Urinary bladder (tissue), 4 donors: ENCODE data around the gene SNN. TPM values are rescaled to one million over a fixed set of nuclear protein-coding genes. Genes with fewer than 3 reads are reported as not detected.
A peak's percentile ranks its signal among the peaks of the same experiment; 100 is the strongest.

Source experiments
- DNase-seq: peaks from one replicate; pipeline ENCODE4 v3.0.0-alpha.2; 2015; ENCODE audit errors: extremely low spot score
- H3K27ac ChIP-seq: one replicate; pipeline ENCODE4 v1.5.1; 2013; ENCODE audit warnings: low read depth, mild to moderate bottlenecking, moderate library complexity
- H3K36me3 ChIP-seq: one replicate; pipeline ENCODE4 v1.6.1; 2013; ENCODE audit warnings: mild to moderate bottlenecking, moderate library complexity; ENCODE audit not compliant: insufficient read depth
- H3K4me1 ChIP-seq: one replicate; pipeline ENCODE4 v1.6.1; 2013; ENCODE audit warnings: mild to moderate bottlenecking, moderate library complexity; ENCODE audit not compliant: insufficient read depth
- H3K4me3 ChIP-seq: one replicate; pipeline ENCODE4 v1.5.1; 2013; ENCODE audit warnings: low read depth, low read length
- WGBS: extraction: QIAGEN DNeasy Blood & Tissue Kit; methylation state at CpG from one replicate; pipeline ENCODE4 v1.1.7; 2013; 5-methylcytosine and 5-hydroxymethylcytosine counted together
- polyA plus RNA-seq: library from polyadenylated mRNA; stranded (reverse); fragments of 200-250 nt; gene quantifications from one replicate; pipeline ENCODE4 v1.2.3, GENCODE V29; 2013
- total RNA-seq: library from RNA; depleted of rRNA; stranded (reverse); fragments of >200 nt; gene quantifications from one replicate; pipeline ENCODE4 v1.2.3, GENCODE V29; 2014
- donor health status: healthy with polysubstance abuse.
- donor health status: healthy.

The SNN gene
- total and polyA plus RNA-seq, 2 donors: 11.4 to 28.3 TPM

DNA sequence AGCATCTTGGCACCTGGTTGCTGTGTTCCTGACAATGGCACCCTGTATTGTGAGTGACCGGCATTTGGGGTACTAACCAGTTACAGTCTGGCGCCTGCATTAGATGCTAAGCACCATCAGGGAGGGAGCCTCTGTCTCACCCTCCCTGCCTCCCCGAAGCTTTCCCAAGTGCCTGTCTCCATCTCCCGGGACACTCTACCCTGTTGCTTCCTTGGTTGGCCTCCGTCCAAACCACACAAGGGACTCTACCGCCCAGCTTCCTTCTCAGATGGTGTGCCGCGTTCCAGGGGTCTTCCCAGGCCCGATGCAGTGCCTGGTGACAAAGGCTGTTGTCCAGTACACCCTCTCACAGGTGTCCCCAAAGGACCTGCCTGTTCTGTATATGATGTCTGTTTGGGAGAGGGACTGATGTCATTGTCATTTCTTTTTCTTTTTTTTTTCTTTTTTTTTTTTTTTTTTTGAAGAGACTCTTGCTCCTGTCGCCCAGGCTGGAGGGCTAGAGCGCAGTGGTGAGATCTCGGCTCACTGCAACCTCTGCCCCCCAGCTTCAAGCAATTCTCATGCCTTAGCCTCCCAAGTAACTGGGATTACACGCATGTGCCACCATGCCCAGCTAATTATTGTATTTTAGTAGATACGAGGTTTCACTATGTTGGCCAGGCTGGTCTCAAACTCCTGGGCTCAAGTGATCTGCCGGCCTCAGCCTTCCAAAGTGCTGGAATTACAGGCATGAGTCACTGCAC is 6.7 kb downstream of the SNN start:
- Histone ChIP-seq H3K4me1 (peaks cover 2% of the 10 kb centered on the region), H3K36me3 (no peaks in the 10 kb centered on the region), H3K4me3 (no peak overlapping the region), H3K27ac (no peak overlapping the region)
- DNase-seq: no peak
- WGBS: 52% methylated on average over 15 of the region's 15 CpGs

GRCh38 chr16:11675561-11676511 is 7.6 kb downstream of the SNN start:
- no peak overlapping the region for H3K4me3 ChIP-seq
- 84% methylated on average over 42 of the region's 42 CpGs for WGBS
- no peak for DNase-seq
- peaks cover 1% of the 10 kb centered on the region for H3K4me1 ChIP-seq
- peak overlapping the region; percentile 5 for H3K27ac ChIP-seq
- peaks cover 2% of the 10 kb centered on the region for H3K36me3 ChIP-seq

DNA sequence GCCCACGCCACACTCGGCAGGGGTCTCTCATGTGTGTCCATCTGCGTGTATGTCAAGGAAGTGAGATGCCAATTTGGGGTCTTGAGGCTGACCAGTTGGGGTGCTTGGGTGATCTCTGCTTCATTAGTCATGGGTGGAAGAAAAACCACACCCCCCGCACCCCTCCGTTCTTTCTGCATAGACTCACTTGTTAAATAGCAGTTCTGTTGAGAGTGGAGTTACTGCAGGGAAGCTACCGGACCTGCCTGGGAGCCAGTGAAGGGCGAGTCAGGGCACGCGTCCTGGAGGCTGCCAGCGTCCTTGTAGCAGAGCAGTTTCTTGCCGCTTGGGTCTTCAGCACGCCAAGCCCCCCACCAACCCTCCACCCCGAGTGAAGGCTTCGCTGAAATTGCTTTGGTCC is 8.5 kb downstream of the SNN start:
- peak overlapping the region; percentile 34 for H3K27ac ChIP-seq
- H3K36me3 ChIP-seq: peaks cover 2% of the 10 kb centered on the region
- H3K4me3 ChIP-seq: no peak overlapping the region
- no peak for DNase-seq
- H3K4me1 ChIP-seq: peaks cover 1% of the 10 kb centered on the region
- WGBS: 79% methylated on average over 14 of the region's 14 CpGs

DNA sequence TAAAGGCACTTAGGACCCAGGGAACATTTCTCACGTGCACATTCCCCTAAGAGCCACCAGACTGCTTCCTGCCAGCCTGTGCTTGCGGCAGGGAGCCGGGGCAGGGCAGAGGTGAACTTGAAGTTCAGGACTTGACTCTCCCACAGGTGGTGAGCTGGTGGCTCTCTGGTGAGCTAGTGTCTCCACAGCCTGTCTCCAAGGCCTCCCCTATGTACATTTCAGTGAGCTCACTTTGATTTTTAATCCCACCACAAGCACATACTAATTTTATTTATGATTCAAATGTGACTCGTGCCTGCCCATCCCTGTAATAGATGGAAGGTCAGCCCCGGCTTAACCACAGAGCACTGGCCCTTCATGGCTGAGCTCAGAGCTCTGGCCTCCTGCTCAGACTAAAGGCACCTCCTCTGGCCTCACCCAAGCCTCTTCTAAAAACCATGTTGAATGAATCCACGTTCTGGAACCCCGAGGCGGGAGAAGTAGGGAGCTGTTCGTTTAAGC is 9.2 kb downstream of the SNN start:
- 62% methylated on average over 9 of the region's 9 CpGs for WGBS
- H3K4me3 ChIP-seq: no peak overlapping the region
- H3K27ac ChIP-seq: peak overlapping the region; percentile 53
- H3K4me1 ChIP-seq: peaks cover 1% of the 10 kb centered on the region
- no peak for DNase-seq
- peaks cover 2% of the 10 kb centered on the region for H3K36me3 ChIP-seq

DNA sequence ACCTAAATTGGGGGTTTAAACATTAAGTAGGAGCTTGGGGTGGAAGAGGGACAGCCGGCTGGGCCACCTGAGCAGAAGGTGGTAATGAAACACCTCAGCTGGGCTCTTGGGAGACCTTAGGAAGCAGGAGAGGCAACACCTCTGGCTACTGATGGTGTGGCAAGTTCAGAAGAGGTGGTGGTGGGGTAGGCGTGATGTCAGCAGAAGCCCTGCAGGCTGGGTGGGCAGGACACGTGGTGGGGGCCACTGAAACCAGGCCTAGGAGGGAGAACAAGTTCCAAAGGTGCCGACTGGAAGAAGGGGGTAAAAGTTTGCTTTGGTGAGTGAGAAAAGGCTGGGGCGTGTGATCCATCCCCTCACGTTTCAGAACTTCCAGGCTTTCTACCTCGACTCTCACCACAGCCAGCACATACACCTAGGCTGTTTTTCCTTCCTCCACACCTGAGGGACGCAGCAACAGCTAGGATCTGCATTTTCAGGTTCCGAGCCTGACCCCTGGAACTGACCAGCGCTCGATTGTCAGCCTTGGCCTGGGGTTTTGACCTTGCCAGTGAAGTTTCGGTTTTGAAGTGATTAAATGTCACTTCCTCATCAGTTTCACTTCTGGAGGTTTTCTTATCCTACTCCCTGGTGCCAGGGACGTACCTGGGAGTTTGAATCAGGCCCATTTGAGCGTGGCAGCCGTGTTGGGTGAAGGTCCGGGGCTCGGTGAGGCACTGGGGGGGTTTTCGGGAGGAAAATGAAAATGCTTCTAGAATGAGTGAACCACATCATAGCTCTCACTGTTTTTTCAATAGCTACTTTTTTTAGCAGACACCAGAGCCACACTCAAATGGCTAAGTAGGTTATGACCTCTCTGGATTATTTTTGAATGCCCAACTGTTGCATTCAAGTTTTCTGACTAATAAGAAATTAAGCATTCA is 10.0 kb downstream of the SNN start:
- peaks cover 2% of the 10 kb centered on the region for H3K36me3 ChIP-seq
- no peak for DNase-seq
- 78% methylated on average over 18 of the region's 18 CpGs for WGBS
- peak overlapping the region; percentile 53 for H3K27ac ChIP-seq
- no peak overlapping the region for H3K4me3 ChIP-seq
- peaks cover 1% of the 10 kb centered on the region for H3K4me1 ChIP-seq

- H3K4me3 ChIP-seq: no peak overlapping the region
- H3K36me3 ChIP-seq: peaks cover 2% of the 10 kb centered on the region
- 68% methylated on average over 13 of the region's 13 CpGs for WGBS
- DNase-seq: no peak
- H3K27ac ChIP-seq: no peak overlapping the region
- peaks cover 1% of the 10 kb centered on the region for H3K4me1 ChIP-seq
These were observed 11.0 kb downstream of the SNN start for GRCh38 chr16:11679250-11679649.

- Histone ChIP-seq H3K27ac (no peak overlapping the region), H3K4me3 (no peak overlapping the region), H3K4me1 (no peaks in the 10 kb centered on the region), H3K36me3 (peaks cover 2% of the 10 kb centered on the region)
- 74% methylated on average over 12 of the region's 12 CpGs for WGBS
- no peak for DNase-seq
These were observed 12.0 kb downstream of the SNN start for GRCh38 chr16:11679941-11680911.

- Histone ChIP-seq H3K27ac (no peak overlapping the region), H3K4me1 (no peaks in the 10 kb centered on the region), H3K36me3 (peaks cover 2% of the 10 kb centered on the region), H3K4me3 (no peak overlapping the region)
- no peak for DNase-seq
- 51% methylated on average over 2 of the region's 2 CpGs for WGBS
These were observed 13.3 kb downstream of the SNN start for GRCh38 chr16:11681556-11681955.

DNA sequence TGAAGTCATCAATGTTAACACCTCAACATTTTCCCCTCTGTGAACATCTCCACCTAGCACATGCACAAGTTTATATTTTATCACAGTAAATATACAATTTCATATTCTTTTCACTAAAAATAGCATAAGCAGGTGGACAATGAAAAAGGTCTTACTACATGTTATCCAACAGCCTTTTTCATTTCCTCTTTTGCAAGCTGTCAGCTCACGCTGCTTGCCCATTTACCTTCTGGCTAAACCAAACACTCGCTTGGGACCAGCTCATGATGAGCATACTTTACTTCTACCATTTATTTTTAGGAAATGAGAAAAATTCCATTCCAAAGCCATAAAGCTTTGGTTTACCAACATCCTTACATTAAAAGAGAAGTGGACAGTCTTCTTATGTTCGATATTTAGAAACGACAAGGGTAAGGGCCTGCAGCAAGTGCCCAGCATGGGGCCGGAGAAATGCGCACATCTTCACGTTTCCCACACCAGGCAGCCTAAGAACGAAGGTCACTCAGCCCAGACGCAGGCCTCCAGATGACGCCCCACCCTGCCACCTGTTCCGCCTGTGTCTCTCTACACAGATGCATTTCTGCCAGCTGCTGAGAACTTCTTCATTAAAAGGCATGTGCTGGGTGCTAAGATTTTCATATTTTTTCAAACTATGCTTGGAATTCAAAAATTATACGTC is 13.9 kb downstream of the SNN start:
- no peak overlapping the region for H3K4me3 ChIP-seq
- H3K36me3 ChIP-seq: peaks cover 2% of the 10 kb centered on the region
- no peak for DNase-seq
- H3K4me1 ChIP-seq: no peaks in the 10 kb centered on the region
- H3K27ac ChIP-seq: no peak overlapping the region
- WGBS: 82% methylated on average over 12 of the region's 12 CpGs

GRCh38 chr16:11682655-11683096 is 14.4 kb downstream of the SNN start:
- Histone ChIP-seq H3K36me3 (peaks cover 2% of the 10 kb centered on the region), H3K4me3 (no peak overlapping the region), H3K4me1 (no peaks in the 10 kb centered on the region), H3K27ac (no peak overlapping the region)
- WGBS: 48% methylated on average over 5 of the region's 5 CpGs
- DNase-seq: no peak

DNA sequence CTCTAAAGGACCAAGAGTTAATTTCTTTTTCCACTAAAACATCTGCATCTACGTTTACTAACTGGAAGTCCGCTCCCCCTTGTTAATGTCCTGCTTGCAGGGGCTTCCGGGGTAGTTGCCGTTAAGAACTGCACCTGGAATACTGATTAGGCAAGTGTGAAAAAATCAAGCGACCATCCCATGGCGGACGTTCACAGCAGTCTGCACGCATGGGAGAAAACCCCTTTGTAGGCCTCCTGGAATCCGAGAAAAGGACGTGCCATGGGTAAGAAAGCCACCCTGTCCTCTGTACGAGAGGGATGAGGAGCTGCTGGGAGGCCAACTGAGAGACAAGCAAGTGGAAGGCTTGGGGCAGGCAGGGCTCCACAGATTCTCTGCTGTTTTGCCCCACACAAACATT is 14.9 kb downstream of the SNN start:
- DNase-seq: no peak
- Histone ChIP-seq H3K27ac (no peak overlapping the region), H3K4me1 (no peaks in the 10 kb centered on the region)

More for the DNA sequence above, 14.9 kb downstream of the SNN start:
- H3K4me3 ChIP-seq: no peak overlapping the region
- peaks cover 2% of the 10 kb centered on the region for H3K36me3 ChIP-seq
- 81% methylated on average over 11 of the region's 11 CpGs for WGBS
